GM12891 (cell line): ENCODE measurements around the gene VAV2.

Experiments used
- DNase-seq: peaks from one replicate; pipeline ENCODE4 v3.0.0; 2011; ENCODE audit warnings: low spot score; ENCODE audit not compliant: insufficient read length
- FAIRE-seq: peaks from 2 replicates; lab custom pipeline; 2011; peaks lifted over from hg19 to GRCh38; lab: Jason Lieb, UNC
- PAX5 ChIP-seq: IDR thresholded peaks from 2 replicates; pipeline ENCODE4 v1.6.1; 2011; ENCODE audit warnings: low read length, moderate library complexity, mild to moderate bottlenecking; ENCODE audit not compliant: insufficient read depth, severe bottlenecking
- POLR2A ChIP-seq: IDR thresholded peaks from 2 replicates; pipeline ENCODE4 v1.6.1; 2011; ENCODE audit warnings: low read depth, low read length, control low read depth
- POLR2AphosphoS5 ChIP-seq: IDR thresholded peaks from 2 replicates; pipeline ENCODE4 v1.6.1; 2011; ENCODE audit warnings: low read depth, low read length, control low read depth
- POU2F2 ChIP-seq: IDR thresholded peaks from 2 replicates; pipeline ENCODE4 v1.6.1; 2011; ENCODE audit warnings: low read depth, mild to moderate bottlenecking, control low read depth, low read length, moderate library complexity
- SPI1 ChIP-seq: IDR thresholded peaks from 2 replicates; pipeline ENCODE4 v1.6.1; 2011; ENCODE audit warnings: low read depth, low read length, control low read depth
- TAF1 ChIP-seq: IDR thresholded peaks from 2 replicates; pipeline ENCODE4 v1.6.1; 2011; ENCODE audit warnings: low read depth, low read length, control low read depth

VAV2 gene

GRCh38 chr9:133946840-133947486 lies 45.2 kb downstream of the VAV2 start:
- FAIRE-seq, result no peak
- DNase-seq, result no peak
- TF ChIP-seq POLR2A, result no peak
- TF ChIP-seq SPI1, result no peak
- TF ChIP-seq POU2F2, result no peak
- no peak for TF ChIP-seq POLR2AphosphoS5
- no peak for TF ChIP-seq PAX5
- no peak for TF ChIP-seq TAF1

- FAIRE-seq (no peak), DNase-seq (no peak)
- TF ChIP-seq SPI1 (0 out of 2 replicates have a peak, but pooled peaks have one; percentile 1), POLR2A (no peak), PAX5 (peak; percentile 84)
Measured at GRCh38 chr9:133945977-133946753, 46.0 kb downstream of the VAV2 start.

DNA sequence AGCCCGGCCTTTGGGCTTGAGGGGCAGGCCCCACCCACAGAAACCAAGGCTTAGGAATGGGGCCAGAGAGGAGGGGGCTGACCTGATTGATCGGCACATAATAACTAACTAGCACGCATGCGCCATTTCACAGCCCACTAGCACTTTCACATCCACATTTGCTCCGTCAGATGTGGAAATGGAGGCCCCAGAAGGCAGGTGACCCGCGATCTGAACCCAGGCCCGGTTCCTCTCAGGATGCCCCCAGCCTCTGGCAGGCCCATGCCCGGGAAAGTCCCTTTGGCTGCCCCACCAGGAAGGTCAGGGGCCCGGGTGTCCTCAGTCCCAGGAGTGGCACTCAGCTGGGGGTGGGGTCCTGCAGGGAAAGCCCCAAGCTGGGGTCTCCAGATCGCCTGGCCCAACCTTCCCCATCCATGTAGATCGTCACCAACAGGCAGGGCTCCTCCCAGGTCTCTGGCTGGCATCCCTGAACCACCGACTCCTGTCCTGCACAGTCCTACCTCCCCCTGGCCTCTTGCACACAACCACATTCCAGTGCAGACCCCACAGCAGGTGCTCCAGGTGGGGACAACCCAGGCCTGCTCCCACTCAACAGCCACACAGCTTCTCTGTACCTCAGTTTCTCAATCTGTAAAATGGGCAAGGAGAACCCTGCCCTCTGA lies 46.7 kb downstream of the VAV2 start:
- peak; percentile 97 for TF ChIP-seq SPI1
- TF ChIP-seq POLR2A, result peak; percentile 23; the same call in 1 of the 2 replicates
- TF ChIP-seq POLR2AphosphoS5, result no peak
- peak; percentile 43; the same call in 1 of the 2 replicates for TF ChIP-seq POU2F2
- FAIRE-seq (peak; percentile 98), DNase-seq (peak; percentile 90)

GRCh38 chr9:133944746-133945135 lies 47.4 kb downstream of the VAV2 start:
- FAIRE-seq, result no peak
- no peak for TF ChIP-seq TAF1
- TF ChIP-seq POLR2AphosphoS5, result no peak
- no peak for DNase-seq

DNA sequence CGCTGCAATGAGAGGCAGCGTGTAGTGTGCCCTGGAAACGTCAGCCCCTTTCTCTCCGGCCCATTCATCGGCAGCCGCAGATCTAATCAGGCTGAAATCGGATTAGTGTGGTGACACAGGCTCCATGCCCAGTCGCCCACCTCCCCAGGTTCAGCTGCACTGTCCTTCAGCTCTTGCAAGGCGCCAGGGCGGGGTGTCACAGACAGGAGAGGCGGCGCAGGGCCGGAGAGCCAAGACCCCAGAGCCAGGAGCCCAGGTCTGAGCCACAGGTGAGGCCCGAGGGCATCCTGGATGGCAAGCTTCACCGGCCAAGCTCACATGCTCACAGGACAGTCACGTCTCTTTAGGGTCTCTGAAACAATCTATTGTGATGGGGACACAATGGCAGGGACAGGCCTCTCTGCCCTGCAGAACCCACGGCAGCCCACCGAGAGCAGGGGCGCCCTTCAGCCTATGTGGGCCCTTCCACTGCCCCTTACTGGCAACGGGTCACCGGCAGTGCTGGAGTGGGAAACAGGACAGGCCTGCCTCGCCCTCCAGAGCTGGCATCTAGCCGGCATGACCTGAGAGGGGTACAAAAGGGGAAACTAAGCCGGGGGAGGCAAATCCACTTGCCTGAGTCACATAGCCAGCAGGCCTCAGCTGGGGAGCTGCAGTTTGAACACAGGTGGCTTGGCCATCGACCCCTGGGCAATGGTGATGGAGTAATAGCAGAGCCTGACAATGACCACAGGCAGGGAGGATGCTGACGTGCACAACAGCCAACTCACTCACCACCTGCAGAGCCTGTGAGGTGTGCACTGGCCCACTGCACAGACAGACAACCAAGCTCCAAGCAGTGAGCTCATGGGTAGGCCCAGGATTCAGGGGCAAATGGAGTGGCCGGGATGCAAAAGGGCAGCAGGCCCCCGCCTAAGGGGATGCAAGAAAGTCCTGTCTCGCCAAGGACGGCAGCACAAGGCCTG lies 48.1 kb downstream of the VAV2 start:
- DNase-seq (no peak), FAIRE-seq (peak; percentile 23)
- TF ChIP-seq POU2F2 (no peak), SPI1 (no peak), TAF1 (no peak), PAX5 (no peak), POLR2A (no peak), POLR2AphosphoS5 (no peak)

DNA sequence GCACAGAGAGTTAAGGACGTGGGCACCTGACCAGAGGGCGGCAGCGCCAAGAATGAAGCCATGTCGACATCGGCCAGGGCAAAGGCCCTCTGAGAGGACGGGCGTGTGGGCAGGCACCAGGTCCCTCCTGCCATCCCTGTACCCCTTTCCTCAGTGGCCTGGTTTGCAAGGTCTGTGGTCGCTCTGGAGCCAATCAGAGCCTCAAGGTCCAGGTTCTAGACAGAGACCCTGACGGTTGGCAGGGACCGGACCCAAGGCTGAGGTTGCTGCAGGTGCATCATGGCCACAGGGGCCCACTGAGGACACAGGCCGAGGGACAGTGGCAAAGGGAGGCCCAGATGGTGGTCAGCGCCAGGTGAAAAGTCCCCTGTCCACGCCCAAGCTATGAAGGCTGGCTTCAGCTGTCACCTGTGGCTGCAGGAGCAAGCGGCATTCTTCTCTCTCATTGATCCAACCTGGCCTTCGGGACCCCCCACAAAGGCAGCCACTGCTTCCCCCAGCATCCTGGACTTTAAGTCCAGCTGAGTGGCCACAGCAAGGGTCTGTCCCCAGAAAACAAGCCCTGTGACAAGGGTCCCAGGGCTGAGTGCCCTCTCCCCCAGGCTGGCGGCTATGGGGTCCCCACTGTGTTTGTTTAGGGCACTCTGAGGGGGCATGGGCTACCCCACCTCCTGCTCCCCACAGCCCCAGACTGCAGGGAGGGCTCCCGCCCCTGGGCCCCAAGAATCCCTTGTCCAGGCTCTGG lies 48.9 kb downstream of the VAV2 start:
- FAIRE-seq, result no peak
- TF ChIP-seq SPI1 (no peak), POLR2A (no peak), TAF1 (no peak), PAX5 (no peak), POU2F2 (no peak), POLR2AphosphoS5 (no peak)
- no peak for DNase-seq

DNA sequence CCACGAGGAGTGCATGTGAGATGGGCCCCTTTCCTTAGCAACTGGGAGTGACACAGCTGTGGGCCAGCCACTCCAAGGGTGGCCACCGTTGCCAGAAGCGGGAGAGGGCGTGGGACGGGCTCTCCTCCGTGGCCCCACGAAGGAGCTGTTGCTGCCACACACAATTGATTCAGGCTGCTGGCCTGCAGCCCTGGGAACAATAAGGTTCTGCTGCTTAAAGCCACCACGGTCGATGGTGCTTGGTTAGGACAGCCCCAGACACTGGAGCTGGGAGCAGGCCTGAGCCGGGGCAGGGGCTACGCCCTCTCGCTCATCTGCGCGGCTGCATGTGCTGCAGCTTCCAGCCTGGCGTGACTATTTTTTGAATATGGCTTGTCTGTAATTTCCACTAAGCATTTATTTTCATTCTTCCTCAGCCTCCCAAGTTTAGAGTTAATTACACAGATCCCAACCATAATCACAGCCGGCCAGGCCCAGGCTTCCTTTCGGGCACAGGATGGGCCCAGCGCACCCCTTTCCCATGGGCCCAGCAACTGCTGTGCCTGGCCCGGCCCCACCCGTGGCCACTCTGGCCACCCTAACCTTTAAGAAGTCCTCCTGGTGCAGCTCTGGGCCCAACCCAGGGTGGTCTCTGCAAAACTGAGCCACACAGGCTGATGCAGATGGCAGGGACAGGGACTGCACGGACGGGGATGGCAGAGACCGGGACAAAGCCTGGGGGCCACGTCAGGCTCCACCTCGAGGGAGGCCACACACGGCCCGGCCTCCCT lies 49.7 kb downstream of the VAV2 start:
- TF ChIP-seq POLR2A, result no peak
- TF ChIP-seq TAF1, result no peak
- TF ChIP-seq PAX5, result no peak
- no peak for TF ChIP-seq POU2F2
- no peak for TF ChIP-seq POLR2AphosphoS5
- no peak for TF ChIP-seq SPI1
- FAIRE-seq (no peak), DNase-seq (no peak)

- TF ChIP-seq PAX5 (no peak), POLR2AphosphoS5 (no peak), POLR2A (no peak), SPI1 (no peak), POU2F2 (no peak), TAF1 (no peak)
- DNase-seq (no peak), FAIRE-seq (no peak)
Measured at GRCh38 chr9:133939845-133940244, 52.3 kb downstream of the VAV2 start.

DNA sequence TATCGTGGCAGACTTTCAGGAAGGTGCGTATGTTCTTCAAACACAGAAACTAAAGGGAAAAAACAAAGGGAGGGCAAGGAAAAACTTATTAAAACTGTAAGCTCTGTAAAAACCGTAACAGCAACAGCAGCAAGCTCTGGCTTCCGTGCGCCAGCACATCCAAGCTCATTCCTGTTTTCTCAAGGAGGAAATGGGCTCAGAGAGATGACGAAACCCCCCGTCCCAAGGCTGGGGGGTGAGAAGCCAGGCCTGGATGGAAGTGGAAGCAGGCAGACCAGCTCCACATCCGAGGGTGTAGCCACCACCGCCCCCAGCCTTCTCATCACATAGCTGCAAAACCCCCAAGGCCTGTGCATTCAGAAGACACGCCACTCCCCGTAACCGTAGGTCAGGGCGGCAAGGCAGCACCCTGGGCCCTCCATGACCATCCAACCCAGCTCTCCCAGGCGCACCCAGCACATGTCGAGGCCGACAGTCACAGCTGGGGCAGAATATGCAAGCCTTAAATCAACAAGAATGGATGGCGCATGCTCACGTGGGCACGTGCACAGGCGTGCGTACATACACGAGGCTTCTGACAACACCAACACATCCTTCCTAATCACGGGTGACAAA lies 52.8 kb downstream of the VAV2 start:
- FAIRE-seq (no peak), DNase-seq (no peak)
- TF ChIP-seq SPI1, result no peak
- TF ChIP-seq POU2F2, result no peak
- no peak for TF ChIP-seq PAX5
- no peak for TF ChIP-seq TAF1
- no peak for TF ChIP-seq POLR2A
- no peak for TF ChIP-seq POLR2AphosphoS5
